BLaER1 (cell line): ENCODE results near the gene CAVIN2.
"Not testable (repeated sequence)": the region's sequence is repeated elsewhere in the genome, so short reads cannot be mapped to it uniquely, and the experiment has no call there.

ENCODE experiments used
- H3K27ac ChIP-seq: shearing (Covaris generic); formaldehyde crosslinking; 2 replicates; pipeline ENCODE4 v1.8.1; 2022
- H3K27me3 ChIP-seq: shearing (Covaris generic); formaldehyde crosslinking; 2 replicates; pipeline ENCODE4 v1.8.1; 2022
- H3K36me3 ChIP-seq: shearing (Covaris generic); formaldehyde crosslinking; 2 replicates; pipeline ENCODE4 v1.8.1; 2022
- H3K4me1 ChIP-seq: shearing (Covaris generic); formaldehyde crosslinking; 2 replicates; pipeline ENCODE4 v1.8.1; 2022
- H3K4me2 ChIP-seq: shearing (Covaris generic); formaldehyde crosslinking; 2 replicates; pipeline ENCODE4 v1.8.1; 2022
- H3K4me3 ChIP-seq: shearing (Covaris generic); formaldehyde crosslinking; 2 replicates; pipeline ENCODE4 v1.8.1; 2022
- H3K9ac ChIP-seq: shearing (Covaris generic); formaldehyde crosslinking; 2 replicates; pipeline ENCODE4 v1.8.1; 2022
- H3K9me3 ChIP-seq: shearing (Covaris generic); formaldehyde crosslinking; 2 replicates; pipeline ENCODE4 v1.8.1; 2022
- H4K20me1 ChIP-seq: shearing (Covaris generic); formaldehyde crosslinking; 2 replicates; pipeline ENCODE4 v1.8.1; 2022
- Cebpa-rat ChIP-seq: shearing (Covaris generic); IDR thresholded peaks from 2 replicates; pipeline ENCODE4 v1.8.1; 2022

CAVIN2 gene

GRCh38 chr2:191786694-191787093 lies 60.2 kb downstream of the CAVIN2 start:
- Histone ChIP-seq H4K20me1 (no peaks in the 10 kb centered on the region), H3K9me3 (no peaks in the 10 kb centered on the region), H3K4me3 (no peak overlapping the region), H3K9ac (no peak overlapping the region), H3K4me2 (no peak overlapping the region), H3K4me1 (no peaks in the 10 kb centered on the region), H3K27me3 (no peaks in the 10 kb centered on the region), H3K36me3 (no peaks in the 10 kb centered on the region), H3K27ac (no peak overlapping the region)
- no peak for TF ChIP-seq Cebpa-rat

- not testable (repeated sequence) for H4K20me1 ChIP-seq, H3K4me2 ChIP-seq, H3K36me3 ChIP-seq, H3K4me1 ChIP-seq, H3K9me3 ChIP-seq, H3K27me3 ChIP-seq, H3K27ac ChIP-seq, H3K4me3 ChIP-seq, H3K9ac ChIP-seq
Measured at GRCh38 chr2:191785651-191786050, 61.2 kb downstream of the CAVIN2 start.
